Stimulated activated CD8-positive, alpha-beta memory T cell treated with anti-CD3 and anti-CD28 coated beads, Interleukin-12 subunit alpha, Interleukin-12 subunit beta, amount 100 ng/mL, for 24 hours (primary cell): ENCODE data around the gene EEIG2.
"Not testable (repeated sequence)": the region's sequence is repeated elsewhere in the genome, so short reads cannot be mapped to it uniquely, and the experiment has no call there.

Experiments
- DNase-seq: peaks from one replicate; pipeline ENCODE4 v3.0.0-alpha.2; 2020; ENCODE audit errors: extremely low read depth

EEIG2 gene

GRCh38 chr1:108559215-108560186 is at the start of gene EEIG2:
Gene EEIG2, plus strand, starts transcription at chr1:108560100. Its CDS starts 329 bp downstream, at chr1:108560429.
- peak; percentile 73 for DNase-seq

GRCh38 chr1:108511764-108512163 is 48.1 kb upstream of the EEIG2 start:
- no peak for DNase-seq

GRCh38 chr1:108512239-108513043 is 47.5 kb upstream of the EEIG2 start:
- no peak for DNase-seq

- no peak for DNase-seq
Observed at GRCh38 chr1:108513044-108513415, 46.9 kb upstream of the EEIG2 start.

- DNase-seq: not testable (repeated sequence)
Observed at GRCh38 chr1:108513914-108514313, 46.0 kb upstream of the EEIG2 start.

- DNase-seq: not testable (repeated sequence)
Observed at GRCh38 chr1:108517301-108517897, 42.5 kb upstream of the EEIG2 start.

- no peak for DNase-seq
Observed at GRCh38 chr1:108521990-108522393, 37.9 kb upstream of the EEIG2 start.

GRCh38 chr1:108523829-108524228 is 36.1 kb upstream of the EEIG2 start:
- no peak for DNase-seq

GRCh38 chr1:108524676-108525075 is 35.2 kb upstream of the EEIG2 start:
- DNase-seq: no peak

GRCh38 chr1:108527135-108527534 is 32.8 kb upstream of the EEIG2 start:
- DNase-seq: no peak

GRCh38 chr1:108527837-108528236 is 32.1 kb upstream of the EEIG2 start:
- no peak for DNase-seq

GRCh38 chr1:108531444-108531843 is 28.5 kb upstream of the EEIG2 start:
- no peak for DNase-seq

- no peak for DNase-seq
Observed at GRCh38 chr1:108532730-108533129, 27.2 kb upstream of the EEIG2 start.

GRCh38 chr1:108533351-108534083 is 26.4 kb upstream of the EEIG2 start:
- DNase-seq: no peak

GRCh38 chr1:108534759-108535158 is 25.1 kb upstream of the EEIG2 start:
- no peak for DNase-seq

- DNase-seq: not testable (repeated sequence)
Observed at GRCh38 chr1:108535315-108535897, 24.5 kb upstream of the EEIG2 start.

GRCh38 chr1:108536021-108536420 is 23.9 kb upstream of the EEIG2 start:
- DNase-seq: not testable (repeated sequence)

- not testable (repeated sequence) for DNase-seq
Observed at GRCh38 chr1:108536791-108537190, 23.1 kb upstream of the EEIG2 start.

- DNase-seq: no peak
Observed at GRCh38 chr1:108537976-108538375, 21.9 kb upstream of the EEIG2 start.

GRCh38 chr1:108540977-108541376 is 18.9 kb upstream of the EEIG2 start:
- DNase-seq: no peak

GRCh38 chr1:108541861-108542260 is 18.0 kb upstream of the EEIG2 start:
- DNase-seq: no peak
